Activated CD4-positive, alpha-beta T cell treated with anti-CD3 and anti-CD28 coated beads, Interleukin-2, amount 10 ng/mL, durations not matched to agents 7 days and 5 days (primary cell): Measurements from ENCODE around the gene KIF1A. TPM values are rescaled to one million over a fixed set of nuclear protein-coding genes. Genes with fewer than 3 reads are reported as not detected.
"Not testable (repeated sequence)": the region's sequence is repeated elsewhere in the genome, so short reads cannot be mapped to it uniquely, and the experiment has no call there.

ENCODE experiments used
- CTCF ChIA-PET: fragments of 350-600 bp; sonication (Branson Sonifier 250); formaldehyde crosslinking; loops from one replicate; lab custom pipeline; 2021; ENCODE audit warnings: antibody characterized with exemption; lab: Charles Lee
- POLR2A ChIA-PET: fragments of 350-600 bp; sonication (Branson Sonifier 250); formaldehyde crosslinking; loops from one replicate; lab custom pipeline; 2021; ENCODE audit warnings: antibody characterized with exemption; lab: Charles Lee
- DNase-seq: peaks from one replicate; pipeline ENCODE4 v3.0.0-alpha.2; 2020
- H3K27ac Mint-ChIP-seq: one replicate; pipeline ENCODE4 v1.8.0; 2021; ENCODE audit warnings: mild to moderate bottlenecking, moderate library complexity, mixed read lengths
- H3K27me3 Mint-ChIP-seq: one replicate; pipeline ENCODE4 v1.8.0; 2021; ENCODE audit warnings: mixed read lengths
- H3K36me3 Mint-ChIP-seq: one replicate; pipeline ENCODE4 v1.8.0; 2021; ENCODE audit warnings: low read depth, mixed read lengths
- H3K4me1 Mint-ChIP-seq: one replicate; pipeline ENCODE4 v1.8.0; 2021; ENCODE audit warnings: mixed read lengths
- H3K4me3 Mint-ChIP-seq: one replicate; pipeline ENCODE4 v1.8.0; 2021; ENCODE audit warnings: mild to moderate bottlenecking, moderate library complexity, mixed read lengths
- H3K9me3 Mint-ChIP-seq: one replicate; pipeline ENCODE4 v1.8.0; 2021; ENCODE audit warnings: mixed read lengths
- total RNA-seq, 2 experiments: library from RNA; stranded (reverse); gene quantifications; one replicate each; pipeline ENCODE4 v1.2.3, GENCODE V29; 2021

KIF1A gene
- total RNA-seq, 2 experiments from 2014 or later: 0.37 to 0.40 TPM

GRCh38 chr2:240674461-240675184 is 145.4 kb downstream of the KIF1A start:
- POLR2A ChIA-PET, H3K4me1 Mint-ChIP-seq, H3K4me3 Mint-ChIP-seq, H3K36me3 Mint-ChIP-seq, H3K9me3 Mint-ChIP-seq, DNase-seq, H3K27ac Mint-ChIP-seq: not testable (repeated sequence)
- CTCF ChIA-PET: interaction anchor here (0.6 to 0.7 kb wide), 2 partner anchors 27 to 189 kb away, joined by 3 read pairs; no protein-coding TSS in a partner anchor
- peaks cover 26% of the 10 kb centered on the region for H3K27me3 Mint-ChIP-seq

GRCh38 chr2:240672701-240673190 is 147.3 kb downstream of the KIF1A start:
- no peak for DNase-seq
- Mint-ChIP-seq H3K36me3 (no peaks in the 10 kb centered on the region), H3K4me1 (no peaks in the 10 kb centered on the region), H3K4me3 (no peak overlapping the region), H3K27me3 (peaks cover 34% of the 10 kb centered on the region), H3K9me3 (no peaks in the 10 kb centered on the region), H3K27ac (no peak overlapping the region)
- CTCF ChIA-PET: interaction anchor here (0.6 kb wide), 1 partner anchor 52 kb away, joined by 3 read pairs; no protein-coding TSS in a partner anchor
- POLR2A ChIA-PET: no interaction called here

DNA sequence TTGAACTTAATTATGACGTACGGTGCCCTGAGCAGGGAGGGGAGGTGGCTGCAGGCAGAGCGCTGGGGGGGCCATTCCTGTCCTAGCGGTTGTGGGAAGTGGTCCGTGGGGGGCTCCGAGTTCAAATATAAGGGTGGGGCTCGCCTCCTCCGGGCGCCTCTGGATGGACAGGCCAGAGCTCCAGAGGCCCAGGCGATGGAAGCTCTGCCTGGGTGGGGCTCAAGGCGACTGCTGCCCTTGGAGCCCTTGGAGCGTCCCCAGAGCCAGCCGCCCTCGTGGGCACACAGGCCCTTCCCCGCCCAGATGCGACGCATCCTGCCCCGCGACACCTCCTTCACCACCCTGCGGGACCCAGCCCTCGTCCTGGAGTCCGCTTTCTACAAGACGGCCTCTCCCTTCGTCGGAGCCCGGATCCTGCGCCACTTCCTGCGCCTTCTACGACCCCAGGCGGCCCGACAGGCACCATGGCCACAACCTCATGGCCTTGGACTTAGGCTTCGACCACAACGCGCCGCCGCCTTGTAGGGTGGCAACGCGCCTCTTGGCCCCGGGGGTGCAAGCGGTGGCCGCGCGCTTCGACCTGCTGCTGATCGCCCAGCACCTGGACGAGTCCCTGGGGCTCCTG is 147.8 kb downstream of the KIF1A start:
- DNase-seq: no peak
- POLR2A ChIA-PET: no interaction called here
- no peaks in the 10 kb centered on the region for H3K36me3 Mint-ChIP-seq
- H3K4me1 Mint-ChIP-seq: no peaks in the 10 kb centered on the region
- H3K9me3 Mint-ChIP-seq: no peaks in the 10 kb centered on the region
- CTCF ChIA-PET: no interaction called here
- peaks cover 38% of the 10 kb centered on the region for H3K27me3 Mint-ChIP-seq
- H3K4me3 Mint-ChIP-seq: no peak overlapping the region
- no peak overlapping the region for H3K27ac Mint-ChIP-seq

- no peaks in the 10 kb centered on the region for H3K4me1 Mint-ChIP-seq
- H3K27me3 Mint-ChIP-seq: peaks cover 50% of the 10 kb centered on the region
- ChIA-PET CTCF (no interaction called here), POLR2A (no interaction called here)
- no peak overlapping the region for H3K4me3 Mint-ChIP-seq
- DNase-seq: no peak
- H3K27ac Mint-ChIP-seq: no peak overlapping the region
- no peaks in the 10 kb centered on the region for H3K9me3 Mint-ChIP-seq
- no peaks in the 10 kb centered on the region for H3K36me3 Mint-ChIP-seq
Measured at GRCh38 chr2:240670950-240671349, 149.1 kb downstream of the KIF1A start.

DNA sequence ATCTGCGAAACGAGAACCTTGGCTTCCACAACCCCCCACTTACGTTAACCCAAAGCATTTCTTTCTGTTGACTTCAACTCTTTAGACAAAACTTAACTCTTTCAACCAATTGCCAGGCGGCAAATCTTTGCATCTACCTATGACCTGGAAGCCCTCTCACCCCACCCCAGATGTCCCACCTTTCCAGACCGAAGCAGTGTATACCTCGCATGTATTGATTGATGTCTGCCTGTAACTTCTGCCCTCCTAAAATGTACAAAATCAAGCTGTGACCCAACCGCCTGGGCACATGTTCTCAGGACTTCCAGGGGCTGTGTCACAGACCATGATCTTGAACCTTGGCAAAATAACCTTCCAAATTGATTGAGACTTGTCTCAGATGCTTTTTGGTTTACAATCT is 149.6 kb downstream of the KIF1A start:
- H3K27ac Mint-ChIP-seq: no peak overlapping the region
- ChIA-PET CTCF (no interaction called here), POLR2A (no interaction called here)
- DNase-seq: no peak
- H3K36me3 Mint-ChIP-seq: no peaks in the 10 kb centered on the region
- no peak overlapping the region for H3K4me3 Mint-ChIP-seq
- H3K9me3 Mint-ChIP-seq: no peaks in the 10 kb centered on the region
- H3K4me1 Mint-ChIP-seq: no peaks in the 10 kb centered on the region
- H3K27me3 Mint-ChIP-seq: peaks cover 53% of the 10 kb centered on the region

- Mint-ChIP-seq H3K27me3 (peaks cover 57% of the 10 kb centered on the region), H3K36me3 (no peaks in the 10 kb centered on the region), H3K27ac (no peak overlapping the region), H3K9me3 (peaks cover 4% of the 10 kb centered on the region), H3K4me3 (no peak overlapping the region), H3K4me1 (no peaks in the 10 kb centered on the region)
- POLR2A ChIA-PET: no interaction called here
- no peak for DNase-seq
- CTCF ChIA-PET: no interaction called here
Measured at GRCh38 chr2:240664622-240665021, 155.4 kb downstream of the KIF1A start.

Other genes with a start within 250 kb of the KIF1A start
- gene CAPN10, start 233.5 kb downstream of the KIF1A start, total RNA-seq: 10 to 100 TPM; 40.5 to 58.6 TPM
- 1 to 10 TPM; 4.1 to 5.1 TPM for gene GPR35, start 194.7 kb downstream of the KIF1A start, total RNA-seq
- gene AQP12B, start 137.3 kb downstream of the KIF1A start, total RNA-seq: not detected
- not detected for gene AQP12A, start 128.4 kb downstream of the KIF1A start, total RNA-seq
- not detected for gene AGXT, start 48.6 kb upstream of the KIF1A start, total RNA-seq
- not detected for gene MAB21L4, start 75.9 kb upstream of the KIF1A start, total RNA-seq
- not detected for gene CROCC2, start 86.1 kb upstream of the KIF1A start, total RNA-seq
- 1 to 10 TPM; 6.1 to 8.6 TPM for gene SNED1, start 178.4 kb upstream of the KIF1A start, total RNA-seq